Loucy (cell line): ENCODE results near the gene CNOT2.

ENCODE experiments used
- H2AFZ ChIP-seq: fragments of 200-600 bp; sonication (generic); 2 replicates; pipeline ENCODE4 v1.6.0; 2016; ENCODE audit warnings: antibody characterized with exemption, mild to moderate bottlenecking, low read length, moderate library complexity
- H3F3A ChIP-seq: fragments of 200-600 bp; 2 replicates; pipeline ENCODE4 v1.6.0; 2016; ENCODE audit warnings: antibody characterized with exemption, low read depth, mild to moderate bottlenecking
- H3K27me3 ChIP-seq: fragments of 200-600 bp; sonication (generic); 2 replicates; pipeline ENCODE4 v1.6.1; 2014; ENCODE audit warnings: low read length, mild to moderate bottlenecking; ENCODE audit not compliant: insufficient read depth, poor library complexity, severe bottlenecking
- H3K36me3 ChIP-seq: fragments of 200-600 bp; sonication (generic); 2 replicates; pipeline ENCODE4 v1.6.1; 2016; ENCODE audit warnings: low read length; ENCODE audit not compliant: insufficient read depth
- H3K4me1 ChIP-seq: fragments of 200-600 bp; sonication (generic); 2 replicates; pipeline ENCODE4 v1.5.1; 2014; ENCODE audit warnings: low read length, mild to moderate bottlenecking; ENCODE audit not compliant: insufficient read depth, poor library complexity, severe bottlenecking
- H3K4me2 ChIP-seq: fragments of 200-600 bp; sonication (generic); 2 replicates; pipeline ENCODE4 v1.6.0; 2014; ENCODE audit warnings: antibody characterized with exemption, low read length, low read depth, mild to moderate bottlenecking; ENCODE audit not compliant: poor library complexity, severe bottlenecking
- H3K4me3 ChIP-seq: fragments of 200-600 bp; sonication (generic); 2 replicates; pipeline ENCODE4 v1.5.1; 2014; ENCODE audit warnings: low read length, mild to moderate bottlenecking, mixed read lengths; ENCODE audit not compliant: poor library complexity, severe bottlenecking
- H3K79me2 ChIP-seq: fragments of 200-600 bp; sonication (generic); 2 replicates; pipeline ENCODE4 v1.6.1; 2014; ENCODE audit warnings: low read length; ENCODE audit not compliant: insufficient read depth
- H3K9ac ChIP-seq: fragments of 200-600 bp; sonication (generic); 2 replicates; pipeline ENCODE4 v1.6.0; 2014; ENCODE audit warnings: mild to moderate bottlenecking, low read depth, low read length, moderate library complexity; ENCODE audit not compliant: poor library complexity, severe bottlenecking
- H3K9me2 ChIP-seq: fragments of 200-600 bp; sonication (generic); replicated peaks from 2 replicates; pipeline ENCODE4 v1.6.1; 2016; ENCODE audit warnings: low read depth, low read length, mixed read lengths
- H3K9me3 ChIP-seq: fragments of 200-600 bp; sonication (generic); 2 replicates; pipeline ENCODE4 v1.6.1; 2014; ENCODE audit warnings: mild to moderate bottlenecking, antibody characterized with exemption, low read length, low read depth; ENCODE audit not compliant: insufficient read depth
- H4K20me1 ChIP-seq: fragments of 200-600 bp; sonication (generic); 2 replicates; pipeline ENCODE4 v1.6.0; 2014; ENCODE audit warnings: antibody characterized with exemption, low read length, mild to moderate bottlenecking; ENCODE audit not compliant: insufficient read depth, poor library complexity, severe bottlenecking
- EZH2phosphoT487 ChIP-seq: fragments of 200-600 bp; IDR thresholded peaks from 2 replicates; pipeline ENCODE4 v1.6.1; 2018; ENCODE audit warnings: antibody characterized with exemption, mild to moderate bottlenecking, moderate library complexity, borderline replicate concordance
- TF ChIP-seq, protein P1 (sequence below): fragments of 200-600 bp; sonication (generic); conservative IDR thresholded peaks from 2 replicates; pipeline ENCODE4 v1.5.1; 2014; ENCODE audit warnings: mild to moderate bottlenecking, antibody characterized with exemption, low read length

CNOT2 gene

DNA sequence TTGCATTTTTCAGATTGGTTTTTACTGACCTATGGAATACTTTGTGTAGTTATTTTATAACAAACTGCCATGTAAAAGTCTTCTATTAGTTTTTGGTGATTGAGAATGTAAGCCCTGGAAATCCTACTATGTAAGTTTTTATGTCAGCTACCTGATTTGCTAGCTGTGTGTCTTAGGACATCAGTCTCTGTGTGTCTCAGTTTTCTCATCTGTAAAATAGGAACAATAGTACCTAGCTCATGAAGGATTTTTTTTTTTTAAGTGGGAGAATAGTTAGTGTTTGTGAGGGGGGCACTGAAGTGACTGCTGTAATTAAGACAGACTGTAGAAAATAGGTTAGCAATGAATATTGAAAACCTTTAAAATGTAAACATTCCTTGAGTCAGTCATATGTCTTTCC lies 70.9 kb downstream of the CNOT2 start:
- no peak overlapping the region for H3K9ac ChIP-seq
- no peaks in the 10 kb centered on the region for H3K9me2 ChIP-seq
- H3K9me3 ChIP-seq = no peaks in the 10 kb centered on the region
- H3K4me3 ChIP-seq = no peak overlapping the region
- peaks cover 30% of the 10 kb centered on the region for H3K36me3 ChIP-seq
- H3K4me2 ChIP-seq = no peak overlapping the region
- TF ChIP-seq, protein P1, sequence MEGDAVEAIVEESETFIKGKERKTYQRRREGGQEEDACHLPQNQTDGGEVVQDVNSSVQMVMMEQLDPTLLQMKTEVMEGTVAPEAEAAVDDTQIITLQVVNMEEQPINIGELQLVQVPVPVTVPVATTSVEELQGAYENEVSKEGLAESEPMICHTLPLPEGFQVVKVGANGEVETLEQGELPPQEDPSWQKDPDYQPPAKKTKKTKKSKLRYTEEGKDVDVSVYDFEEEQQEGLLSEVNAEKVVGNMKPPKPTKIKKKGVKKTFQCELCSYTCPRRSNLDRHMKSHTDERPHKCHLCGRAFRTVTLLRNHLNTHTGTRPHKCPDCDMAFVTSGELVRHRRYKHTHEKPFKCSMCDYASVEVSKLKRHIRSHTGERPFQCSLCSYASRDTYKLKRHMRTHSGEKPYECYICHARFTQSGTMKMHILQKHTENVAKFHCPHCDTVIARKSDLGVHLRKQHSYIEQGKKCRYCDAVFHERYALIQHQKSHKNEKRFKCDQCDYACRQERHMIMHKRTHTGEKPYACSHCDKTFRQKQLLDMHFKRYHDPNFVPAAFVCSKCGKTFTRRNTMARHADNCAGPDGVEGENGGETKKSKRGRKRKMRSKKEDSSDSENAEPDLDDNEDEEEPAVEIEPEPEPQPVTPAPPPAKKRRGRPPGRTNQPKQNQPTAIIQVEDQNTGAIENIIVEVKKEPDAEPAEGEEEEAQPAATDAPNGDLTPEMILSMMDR = no peak
- no peak for TF ChIP-seq EZH2phosphoT487
- peaks cover 88% of the 10 kb centered on the region for H3K79me2 ChIP-seq
- peaks cover 18% of the 10 kb centered on the region for H3K4me1 ChIP-seq
- no peaks in the 10 kb centered on the region for H3K27me3 ChIP-seq
- peaks cover 59% of the 10 kb centered on the region for H4K20me1 ChIP-seq
- no peak overlapping the region for H2AFZ ChIP-seq
- no peaks in the 10 kb centered on the region for H3F3A ChIP-seq

DNA sequence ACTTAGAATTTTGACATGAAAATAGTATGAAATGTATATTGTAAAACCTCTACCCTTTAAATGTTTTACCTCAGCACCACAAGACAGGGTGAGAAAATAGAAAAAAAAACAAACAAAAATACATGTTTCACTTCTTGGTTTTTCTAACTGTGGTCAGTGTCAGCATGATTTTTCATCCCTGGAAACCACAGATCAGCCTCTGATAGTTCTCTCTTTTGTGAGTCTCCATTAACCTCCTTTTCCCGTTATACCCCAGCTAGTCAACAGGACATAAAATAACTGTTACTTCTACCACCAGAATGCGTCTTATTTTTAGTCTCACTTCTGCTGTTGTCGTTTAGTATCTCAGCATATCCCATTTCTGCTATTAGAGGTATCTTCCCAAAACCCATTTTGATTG lies 74.5 kb downstream of the CNOT2 start:
- Histone ChIP-seq H3K36me3 (peaks cover 30% of the 10 kb centered on the region), H4K20me1 (peaks cover 49% of the 10 kb centered on the region), H3K9me3 (no peaks in the 10 kb centered on the region), H3K4me1 (peaks cover 31% of the 10 kb centered on the region), H3K9ac (no peak overlapping the region), H3F3A (no peaks in the 10 kb centered on the region), H2AFZ (no peak overlapping the region), H3K4me2 (peak overlapping the region; percentile 47), H3K4me3 (peak overlapping the region; percentile 9), H3K79me2 (peaks cover 75% of the 10 kb centered on the region), H3K9me2 (no peaks in the 10 kb centered on the region), H3K27me3 (no peaks in the 10 kb centered on the region)
- TF ChIP-seq, protein P1 = no peak
- no peak for TF ChIP-seq EZH2phosphoT487

DNA sequence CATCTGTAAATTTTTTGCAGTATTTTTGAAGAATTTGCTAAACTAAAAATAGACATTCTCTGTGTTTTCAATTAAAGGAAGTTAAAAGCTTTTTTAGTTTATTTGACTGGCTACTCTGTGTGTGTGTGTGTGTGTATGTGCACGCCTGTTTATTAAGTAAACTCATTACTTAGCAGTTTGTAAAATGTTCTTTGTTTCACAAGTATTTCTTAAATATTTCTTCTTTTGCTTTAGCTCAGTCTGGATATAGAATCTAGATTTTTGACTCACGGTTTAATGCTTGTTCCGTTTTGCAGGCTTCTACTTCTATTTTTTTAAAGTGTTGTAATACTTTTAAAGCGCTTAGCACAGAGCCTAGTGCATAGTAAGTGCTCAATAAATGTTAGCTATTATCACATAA lies 76.4 kb downstream of the CNOT2 start:
- H3K4me3 ChIP-seq = no peak overlapping the region
- no peaks in the 10 kb centered on the region for H3F3A ChIP-seq
- H3K4me1 ChIP-seq = peaks cover 31% of the 10 kb centered on the region
- peaks cover 63% of the 10 kb centered on the region for H3K79me2 ChIP-seq
- H3K9me2 ChIP-seq = no peaks in the 10 kb centered on the region
- peaks cover 34% of the 10 kb centered on the region for H3K36me3 ChIP-seq
- no peak overlapping the region for H3K4me2 ChIP-seq
- TF ChIP-seq, protein P1 = no peak
- TF ChIP-seq EZH2phosphoT487 = no peak
- H2AFZ ChIP-seq = no peak overlapping the region
- H3K9me3 ChIP-seq = no peaks in the 10 kb centered on the region
- H3K9ac ChIP-seq = no peak overlapping the region
- H3K27me3 ChIP-seq = no peaks in the 10 kb centered on the region
- H4K20me1 ChIP-seq = peaks cover 42% of the 10 kb centered on the region
